Left renal pelvis (tissue), 4 donors: ENCODE measurements around the gene DEFB128. TPM values are rescaled to one million over a fixed set of nuclear protein-coding genes. Genes with fewer than 3 reads are reported as not detected.
"Not testable (repeated sequence)": the region's sequence is repeated elsewhere in the genome, so short reads cannot be mapped to it uniquely, and the experiment has no call there.

Experiments used
- DNase-seq, 4 donors: peaks; one replicate each; pipeline ENCODE4 v3.0.0-alpha.2; 2013; ENCODE audit warnings: low read depth in 4 of 4, low spot score in 3 of 4
- polyA plus RNA-seq, 4 donors: library from polyadenylated mRNA; unstranded; fragments of 120-200 nt; gene quantifications; one replicate each; pipeline ENCODE4 v1.2.1, GENCODE V29; 2013; ENCODE audit not compliant: insufficient read length in 4 of 4

Gene DEFB128
- not detected for polyA plus RNA-seq

DNA sequence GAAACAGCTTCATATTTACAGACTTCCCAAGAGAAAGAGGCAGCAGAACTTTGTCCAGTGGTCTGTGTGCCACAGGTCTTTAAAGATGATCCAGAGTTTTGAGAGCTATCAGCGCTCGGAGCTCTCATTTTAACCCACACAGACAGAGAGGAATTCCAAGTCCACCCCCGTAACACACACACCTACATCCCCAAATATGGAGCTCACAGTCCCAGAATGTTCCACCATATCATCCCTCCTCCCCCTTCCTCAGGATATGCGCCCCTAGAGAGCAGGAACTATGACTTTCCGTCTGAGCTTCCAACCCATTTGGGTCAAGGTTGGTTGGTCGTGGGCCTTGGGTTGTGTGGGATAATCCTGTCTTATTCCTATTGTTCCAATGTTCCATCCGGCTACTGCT is at the start of gene DEFB128:
DEFB128 (minus strand) TSS at position 101 of the 400 bp plus-strand sequence; CDS start at position 13, 88 bp downstream.
- no peak for DNase-seq

DNA sequence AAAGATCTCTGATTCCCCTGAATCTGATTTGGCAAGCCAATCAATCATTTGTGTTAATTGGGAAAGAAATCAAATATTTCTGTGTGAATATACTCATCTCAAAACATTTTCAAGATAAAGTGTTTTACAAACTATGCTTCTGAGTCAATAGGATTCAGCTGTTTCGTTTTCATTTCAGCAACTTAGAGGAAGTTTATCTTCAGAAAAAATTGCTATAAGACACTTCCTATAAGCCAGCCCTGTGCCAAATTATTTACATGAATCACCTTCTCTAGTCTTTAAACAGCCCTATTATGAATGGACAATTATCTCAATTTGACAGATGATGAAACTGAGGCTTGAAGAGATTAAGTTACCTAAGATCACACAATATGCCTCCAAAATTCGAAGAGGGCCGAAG is 48.4 kb upstream of the DEFB128 start:
- DNase-seq = no peak

DNA sequence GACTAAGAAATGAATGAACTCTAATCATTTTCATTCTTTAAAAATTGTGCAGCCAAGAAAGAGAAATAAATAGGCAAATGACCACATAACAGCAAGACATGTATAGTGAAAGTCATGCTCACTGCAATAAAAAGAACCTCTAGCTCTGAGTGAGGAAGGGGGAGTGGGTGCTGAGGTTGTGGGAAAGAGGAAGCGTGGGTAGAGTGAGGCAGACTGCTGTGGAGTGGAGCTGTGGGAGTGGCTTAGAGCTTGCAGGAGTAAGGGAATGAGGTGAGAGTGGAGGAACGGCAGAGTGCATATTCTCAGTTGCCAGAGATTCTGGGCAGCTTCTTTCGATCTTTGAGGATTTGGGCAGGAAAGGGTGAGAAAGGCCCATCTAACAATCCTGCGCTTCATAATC is 48.0 kb upstream of the DEFB128 start:
- no peak for DNase-seq

DNA sequence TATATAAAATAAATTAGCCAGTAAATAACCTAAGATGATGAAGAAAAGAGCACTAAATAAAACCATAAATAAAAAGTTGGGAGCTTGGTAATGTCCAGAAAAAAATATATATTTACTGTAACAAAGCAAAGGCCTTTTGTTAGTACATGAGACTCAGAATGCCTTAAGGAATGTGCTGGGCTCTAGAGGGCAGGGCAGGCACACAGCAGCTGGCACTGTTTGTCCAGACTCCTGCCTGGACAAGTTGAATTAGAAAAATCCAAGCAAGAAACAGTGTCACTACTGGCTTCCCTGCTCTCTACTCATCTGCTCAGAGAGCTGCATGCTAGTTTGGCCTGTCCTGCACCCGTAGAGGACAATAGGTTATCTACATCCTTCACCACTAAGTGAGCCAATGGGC is 46.4 kb upstream of the DEFB128 start:
- no peak for DNase-seq

DNA sequence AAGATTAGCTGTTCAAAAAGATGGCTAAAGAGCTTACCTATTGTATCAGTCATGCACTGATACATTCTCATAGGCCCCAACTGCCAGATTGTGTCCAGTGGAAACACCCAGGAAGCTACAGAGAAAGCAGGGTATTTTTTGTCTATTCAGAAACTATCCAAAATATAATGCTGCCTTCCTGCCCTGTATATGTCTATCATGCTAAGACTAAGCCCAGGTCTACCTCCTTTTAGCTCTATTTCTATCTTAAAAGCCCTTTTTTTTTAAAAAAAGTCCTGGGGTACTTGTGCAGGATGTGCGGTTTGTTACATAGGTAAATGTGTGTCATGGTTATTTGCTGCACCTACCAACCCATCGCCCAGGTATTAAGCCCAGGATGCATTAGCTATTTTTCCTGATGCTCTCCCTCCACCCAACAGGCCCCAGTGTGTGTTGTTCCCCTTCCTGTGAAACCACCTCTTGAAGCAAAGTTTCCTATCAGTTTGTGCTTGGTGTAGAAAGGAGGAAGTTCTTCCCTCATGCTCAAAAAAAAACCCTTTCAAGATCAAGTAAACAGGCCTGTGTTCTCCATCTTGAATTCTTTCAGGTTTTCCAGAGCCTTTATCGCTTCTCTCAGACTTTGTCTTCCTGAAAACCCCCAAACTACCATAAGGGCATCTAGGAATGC is 38.1 kb upstream of the DEFB128 start:
- DNase-seq = no peak

DNA sequence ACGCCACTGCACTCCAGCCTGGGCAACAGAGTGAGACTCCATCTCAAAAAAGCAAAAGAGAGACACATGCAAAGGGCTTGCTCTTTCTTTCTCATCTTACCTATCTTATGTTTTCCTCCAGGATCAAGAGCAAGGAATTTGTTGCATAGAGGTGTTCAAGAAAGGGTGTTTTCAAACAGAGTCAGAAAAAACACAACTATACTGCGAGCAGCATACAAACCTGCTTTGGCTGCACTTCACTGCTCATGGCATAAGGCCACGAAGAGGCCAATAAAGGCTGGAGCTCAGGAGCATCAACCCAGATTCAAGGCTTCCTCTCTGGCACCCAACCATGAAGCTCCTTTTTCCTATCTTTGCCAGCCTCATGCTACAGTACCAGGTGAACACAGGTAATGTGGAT is 37.4 kb upstream of the DEFB128 start, which contains the start of gene DEFB129:
DEFB129 (plus strand) TSS at position 301 of the 400 bp plus-strand sequence; CDS start at position 332, 31 bp downstream.
- no peak for DNase-seq

DNA sequence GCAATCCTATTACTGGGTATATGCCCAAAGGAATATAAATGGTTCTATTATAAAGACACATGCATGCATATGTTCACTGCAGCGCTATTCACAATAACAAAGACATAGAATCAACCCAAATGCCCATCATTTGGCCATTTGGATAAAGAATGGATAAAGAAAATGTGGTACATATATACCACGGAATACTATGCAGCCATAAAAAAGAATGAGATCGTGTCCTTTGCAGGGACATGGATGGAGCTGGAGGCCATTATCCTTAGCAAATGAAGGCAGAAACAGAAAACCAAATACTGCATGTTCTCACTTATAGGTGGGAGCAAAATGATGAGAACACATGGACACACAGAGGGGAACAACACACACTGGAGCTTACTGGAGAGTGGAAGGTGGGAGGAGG is 36.4 kb upstream of the DEFB128 start:
- DNase-seq = not testable (repeated sequence)

DNA sequence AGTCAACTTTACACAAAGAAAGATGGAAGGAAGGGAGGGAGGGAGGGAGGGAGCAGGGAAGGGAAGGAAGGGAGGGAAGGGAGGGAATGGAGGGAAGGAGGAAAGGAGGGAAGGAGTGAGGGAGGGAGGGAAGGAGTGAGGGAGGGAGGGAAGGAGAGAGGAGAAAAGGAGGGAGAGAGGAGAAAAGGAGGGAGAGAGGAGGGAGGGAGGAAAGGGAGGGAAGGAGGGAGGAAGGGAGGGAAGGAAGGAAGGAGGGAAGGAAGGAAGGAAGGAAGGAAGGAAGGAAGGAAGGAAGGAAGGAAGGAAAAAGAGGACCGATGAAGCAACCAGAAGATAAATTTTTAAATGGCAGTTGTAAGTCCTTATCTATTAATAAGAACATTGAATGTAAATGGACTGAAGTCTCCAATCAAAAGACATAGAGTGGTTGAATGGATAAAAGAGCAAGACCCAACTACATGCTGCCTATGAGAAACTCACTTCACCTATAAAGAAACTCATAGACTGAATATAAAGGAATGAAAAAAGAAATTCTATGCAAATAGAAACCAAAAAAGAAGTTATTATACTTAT is 31.8 kb upstream of the DEFB128 start:
- no peak for DNase-seq

DNA sequence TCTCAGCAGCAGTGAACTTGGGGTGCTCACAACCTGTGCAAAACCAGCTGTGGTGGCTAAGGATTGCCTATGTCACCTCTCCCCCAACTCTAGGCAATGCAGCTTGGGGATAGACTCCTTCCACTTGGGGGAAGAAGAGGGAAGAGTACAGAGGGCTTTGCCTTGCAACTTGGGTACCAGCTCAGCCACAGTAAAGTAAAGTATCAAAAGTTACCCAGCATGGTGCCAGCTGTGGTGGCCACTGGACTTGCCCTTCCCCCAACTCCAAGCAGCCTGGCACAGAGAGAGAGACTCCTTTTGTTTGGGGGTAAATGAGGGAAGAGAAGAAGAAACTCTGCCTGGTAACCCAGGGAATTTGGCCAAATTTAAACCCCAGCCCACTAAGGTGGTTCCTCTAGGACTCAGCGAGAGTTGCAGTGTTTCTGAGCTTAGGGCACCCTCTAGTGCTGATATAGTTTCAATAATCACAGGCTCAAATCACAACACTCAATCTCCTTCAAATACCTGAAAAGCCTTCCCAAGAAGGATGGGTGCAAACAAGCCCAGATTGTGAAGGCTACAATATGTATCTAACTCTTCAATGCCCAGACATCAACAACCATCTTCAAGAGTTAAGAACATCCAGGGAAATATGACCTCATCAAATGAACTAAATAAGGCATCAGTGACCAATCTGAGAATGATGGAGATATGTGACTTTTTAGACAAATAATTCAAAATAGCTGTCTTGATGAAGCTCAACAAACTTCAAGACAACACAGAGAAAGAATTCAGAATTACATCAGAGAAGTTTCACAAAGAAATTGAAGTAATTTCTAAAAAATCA is 30.0 kb upstream of the DEFB128 start:
- no peak for DNase-seq

DNA sequence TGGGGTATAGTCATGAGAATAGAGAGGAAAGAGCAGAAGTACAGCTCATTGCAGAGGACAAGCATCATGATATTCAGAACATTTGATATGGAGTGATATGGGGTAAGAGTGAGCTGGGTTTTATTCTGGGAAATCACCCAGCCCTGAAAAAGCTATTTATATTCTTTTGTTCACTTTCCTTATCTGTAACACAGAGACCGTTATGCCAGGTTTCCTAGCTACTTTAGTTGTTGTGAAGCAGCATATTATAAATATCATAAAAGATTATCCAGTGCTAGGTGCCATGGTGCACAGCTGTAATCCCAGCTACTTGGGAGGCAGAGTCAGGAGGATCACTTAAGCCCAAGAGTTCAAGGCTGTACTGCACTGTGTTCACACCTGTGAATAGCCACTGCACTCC is 27.8 kb upstream of the DEFB128 start:
- no peak for DNase-seq

DNA sequence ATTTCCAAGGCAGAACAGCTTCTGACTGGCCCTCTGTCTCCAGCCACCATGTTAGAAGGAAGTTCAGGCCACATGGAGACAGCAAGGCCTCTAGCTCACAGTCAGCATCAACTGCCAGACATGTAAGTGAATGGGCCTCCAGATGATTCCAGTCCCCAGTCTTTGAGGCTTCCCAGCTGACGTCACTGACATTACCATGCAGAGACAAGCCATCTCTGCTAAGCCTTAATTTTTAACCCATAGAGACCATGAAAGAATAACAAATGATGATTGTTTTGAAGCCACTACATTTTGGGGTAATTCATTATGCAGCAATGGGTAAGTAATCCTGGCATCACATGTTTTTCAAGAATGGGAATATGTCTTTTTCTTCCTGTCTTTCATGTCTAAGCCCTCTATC is 26.3 kb upstream of the DEFB128 start:
- DNase-seq = no peak

DNA sequence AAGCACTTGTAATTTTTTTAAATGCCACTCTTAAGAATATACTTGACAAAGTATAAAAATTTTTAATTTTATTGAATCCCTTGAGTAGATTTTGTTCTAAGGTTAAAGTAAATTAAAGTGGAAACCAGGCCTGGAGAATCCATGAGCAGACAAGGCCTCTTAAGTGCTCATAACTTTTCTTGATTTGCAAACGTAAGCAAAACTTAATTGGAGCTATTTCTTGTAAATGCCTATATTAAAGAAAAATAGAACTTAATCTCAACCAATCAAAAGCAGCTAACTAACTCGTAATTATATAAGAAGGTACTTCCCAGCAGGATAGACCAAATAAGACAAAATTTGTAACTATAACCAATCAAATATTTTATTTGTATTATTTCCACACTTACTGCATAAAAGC is 24.9 kb upstream of the DEFB128 start:
- no peak for DNase-seq

DNA sequence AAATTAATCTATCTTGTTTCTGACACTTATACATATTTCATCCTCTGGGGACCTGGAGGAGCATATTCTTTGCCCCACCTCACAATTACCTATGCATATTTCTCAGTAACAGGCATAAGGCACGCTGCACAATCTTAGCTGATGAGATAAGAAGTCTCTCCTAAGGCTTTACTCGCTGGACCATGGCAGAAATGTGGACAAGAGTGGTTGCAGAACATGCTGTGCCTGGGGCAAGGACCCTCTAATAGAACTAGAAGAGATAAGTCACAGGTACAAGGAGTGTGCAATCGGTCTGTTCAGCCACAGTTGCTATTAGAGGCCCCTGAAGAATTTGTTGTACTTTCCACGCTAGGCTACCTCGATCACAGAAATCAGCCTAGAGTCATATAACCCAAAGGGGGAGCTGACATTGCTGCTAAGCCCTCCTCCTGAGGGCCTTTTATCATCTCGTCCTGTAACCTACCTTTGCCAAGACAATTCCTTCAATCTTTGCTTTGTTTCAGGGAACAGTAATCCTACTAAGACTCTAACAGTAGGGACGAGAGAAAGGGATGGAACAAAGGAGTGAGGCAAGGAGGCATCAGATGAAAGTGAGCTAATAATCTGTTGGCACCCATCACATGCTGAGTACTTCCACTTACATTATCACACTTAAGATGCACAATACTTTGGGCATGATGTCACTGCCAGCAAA is 21.4 kb upstream of the DEFB128 start:
- DNase-seq = no peak

DNA sequence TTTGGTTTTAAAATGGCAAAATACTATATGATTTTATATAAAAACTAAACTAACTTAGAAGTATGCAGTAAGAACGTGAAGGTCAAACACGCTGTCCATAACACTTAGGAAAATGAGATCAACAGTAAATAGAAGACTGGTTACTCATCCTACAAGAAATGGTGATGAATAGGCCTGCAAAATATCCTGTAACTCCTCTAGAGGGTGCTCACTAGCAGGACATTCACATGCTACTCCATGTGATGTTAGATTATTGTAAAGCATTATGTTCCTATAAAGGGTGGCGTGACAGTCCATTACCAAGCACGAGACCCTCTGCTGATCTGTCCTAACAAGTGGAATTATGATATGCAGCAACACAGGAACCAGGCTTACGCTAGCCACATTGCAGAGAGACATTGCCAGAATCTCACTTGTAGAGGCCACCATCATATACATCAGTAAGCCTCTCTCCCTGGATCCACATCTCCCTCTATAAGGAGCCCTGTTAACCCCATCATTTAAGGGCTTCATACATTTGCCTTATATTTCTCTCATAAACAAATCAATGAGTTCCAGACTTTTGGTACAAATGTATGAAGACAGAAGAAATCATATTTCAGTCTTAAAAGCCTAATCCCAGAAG is 19.5 kb upstream of the DEFB128 start:
- DNase-seq = no peak

DNA sequence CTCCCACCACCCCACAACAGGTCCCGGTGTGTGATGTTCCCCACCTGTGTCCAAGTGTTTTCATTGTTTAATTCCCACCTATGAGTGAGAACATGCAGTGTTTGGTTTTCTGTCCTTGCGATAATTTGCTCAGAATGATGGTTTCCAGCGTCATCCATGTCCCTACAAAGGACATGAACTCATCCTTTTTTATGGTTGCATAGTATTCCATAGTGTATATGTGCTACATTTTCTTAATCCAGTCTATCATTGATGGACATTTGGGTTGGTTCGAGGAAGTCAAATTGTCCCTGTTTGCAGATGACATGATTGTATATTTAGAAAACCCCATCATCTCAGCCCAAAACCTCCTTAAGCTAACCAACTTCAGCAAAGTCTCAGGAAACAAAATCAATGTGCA is 14.1 kb upstream of the DEFB128 start:
- DNase-seq = not testable (repeated sequence)

DNA sequence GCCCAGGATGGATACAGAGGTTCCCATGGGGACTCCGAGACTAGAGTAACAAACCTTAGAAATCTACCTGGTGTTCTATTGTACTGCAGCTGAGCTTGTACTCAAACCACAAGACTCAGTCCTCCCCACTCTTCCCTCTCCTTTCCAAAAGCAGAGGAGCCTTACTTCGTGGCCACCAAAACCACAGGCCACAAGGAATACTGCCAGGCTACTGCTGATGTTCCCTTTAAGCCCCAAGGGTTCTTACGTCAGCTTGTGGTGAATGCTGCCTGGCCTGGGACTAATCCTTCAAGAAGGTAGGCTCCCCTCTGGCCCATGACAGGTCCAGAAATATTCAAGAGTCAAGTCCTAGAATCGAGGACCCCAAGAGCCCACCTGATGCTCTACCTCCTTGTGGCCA is 10.5 kb upstream of the DEFB128 start:
- no peak for DNase-seq

DNA sequence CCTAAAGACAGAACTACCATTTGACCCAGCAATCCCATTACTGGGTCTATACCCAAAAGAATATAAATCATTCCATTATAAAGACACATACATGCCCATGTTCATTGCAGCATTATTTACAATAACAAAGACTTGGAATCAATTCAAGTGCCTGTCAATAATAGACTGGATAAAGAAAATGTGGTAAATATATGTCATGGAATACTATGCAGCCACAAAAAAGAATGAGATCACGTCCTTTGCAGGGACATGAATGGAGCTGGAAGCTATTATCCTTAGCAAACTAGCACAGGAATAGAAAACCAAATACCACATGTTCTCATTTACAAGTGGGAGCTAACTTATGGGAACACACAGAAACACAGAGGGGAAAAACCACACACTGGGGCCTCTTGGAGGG is 8.7 kb upstream of the DEFB128 start:
- no peak for DNase-seq

DNA sequence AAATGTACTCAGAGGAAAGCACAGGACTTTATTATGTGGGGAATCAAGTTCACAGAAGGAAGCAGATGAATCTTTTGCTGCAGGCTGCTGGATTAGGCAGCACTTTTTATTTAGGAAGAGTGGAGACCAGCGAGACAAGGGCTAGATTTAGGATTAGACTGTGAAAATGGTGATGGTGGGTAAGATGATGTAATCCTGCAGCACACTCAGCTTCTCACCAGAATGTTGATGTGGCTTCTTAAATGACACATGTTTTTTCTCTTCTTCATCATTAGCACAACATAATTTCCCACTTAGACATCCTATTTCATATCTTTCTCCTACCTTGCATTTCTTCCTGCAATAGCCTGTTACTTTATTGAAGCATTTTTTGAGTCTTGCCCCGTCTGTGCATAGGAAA is 1.8 kb downstream of the DEFB128 start:
- DNase-seq = no peak

DNA sequence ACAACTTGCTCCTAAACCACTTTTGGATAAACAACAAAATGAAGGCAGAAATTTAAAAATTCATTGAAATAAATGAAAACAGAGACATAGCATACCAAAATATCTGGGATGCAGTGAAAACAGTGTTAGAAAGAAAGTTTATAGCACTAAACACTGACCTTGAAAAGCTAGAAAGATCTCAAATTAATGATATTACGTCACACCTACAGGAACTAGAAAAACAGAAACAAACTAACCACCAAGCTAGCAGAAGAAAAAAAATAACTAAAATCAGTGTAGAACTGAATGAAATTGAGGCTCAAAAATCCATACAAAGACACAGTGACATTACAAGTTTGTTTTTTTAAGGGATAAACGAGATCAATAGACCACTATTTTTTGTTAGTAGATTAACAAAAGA is 5.2 kb downstream of the DEFB128 start:
- no peak for DNase-seq

DNA sequence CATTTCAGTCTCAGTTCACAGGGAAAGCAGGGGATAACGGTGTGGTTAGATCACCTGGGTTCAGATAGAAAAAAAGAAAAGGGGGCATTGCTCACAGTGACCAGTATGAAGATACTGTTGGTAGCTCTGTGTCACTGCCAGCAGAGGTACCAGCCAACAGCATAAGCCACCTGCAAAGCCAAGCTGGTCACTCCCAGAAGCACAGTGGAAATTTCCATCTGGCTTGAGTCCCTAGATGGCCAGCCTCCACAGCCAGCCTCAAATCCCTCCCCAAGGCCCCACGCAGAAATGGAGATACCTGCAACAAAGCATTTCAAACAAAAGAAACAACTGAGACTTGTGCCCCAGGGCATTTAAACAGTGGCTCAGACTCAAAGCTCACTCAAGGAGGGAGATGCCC is 20.6 kb downstream of the DEFB128 start:
- DNase-seq = no peak

DNA sequence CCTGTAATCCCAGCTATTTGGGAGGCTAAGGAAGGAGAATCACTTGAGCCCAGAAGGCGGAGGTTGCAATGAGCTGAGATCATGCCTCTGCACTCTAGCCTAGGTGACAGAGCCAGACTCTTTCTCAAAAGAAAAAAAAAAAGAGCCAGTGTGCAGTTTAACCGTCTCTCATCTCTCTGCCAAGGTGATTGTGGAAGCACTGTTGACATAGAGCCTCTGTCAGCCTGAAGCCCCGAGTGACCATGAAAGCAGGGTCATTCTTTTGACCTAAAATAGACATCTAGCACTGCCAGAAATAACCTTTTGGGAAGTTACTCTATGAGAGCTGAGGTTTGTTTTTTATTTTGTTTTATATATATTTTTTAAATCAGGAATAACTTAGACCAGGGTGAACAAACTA is 24.9 kb downstream of the DEFB128 start:
- no peak for DNase-seq
